HS-5 (cell line): ENCODE measurements around the gene CTTNBP2.

Experiments
- DNase-seq: peaks from one replicate; pipeline ENCODE4 v3.0.0-alpha.2; 2012; ENCODE audit warnings: low read depth

CTTNBP2 gene

DNA sequence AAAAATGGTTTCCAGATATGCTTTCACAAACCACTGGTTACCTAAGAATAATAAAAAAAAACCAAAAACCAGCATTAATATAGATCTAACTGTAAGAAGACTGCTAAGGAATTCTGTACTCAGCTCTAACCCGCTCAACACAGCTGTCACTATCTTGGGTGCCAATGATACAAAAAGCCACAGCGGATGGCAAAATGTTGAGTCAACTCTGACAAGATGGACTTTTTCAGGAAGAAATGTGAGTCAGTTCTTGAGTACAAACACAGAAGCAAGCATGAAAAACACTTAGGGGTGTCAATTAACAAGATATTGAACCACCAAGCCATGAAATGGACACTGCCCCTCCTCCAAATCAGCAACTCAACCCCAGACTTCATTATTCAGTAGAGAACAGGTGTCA is 55.0 kb downstream of the CTTNBP2 start:
- DNase-seq: no peak

DNA sequence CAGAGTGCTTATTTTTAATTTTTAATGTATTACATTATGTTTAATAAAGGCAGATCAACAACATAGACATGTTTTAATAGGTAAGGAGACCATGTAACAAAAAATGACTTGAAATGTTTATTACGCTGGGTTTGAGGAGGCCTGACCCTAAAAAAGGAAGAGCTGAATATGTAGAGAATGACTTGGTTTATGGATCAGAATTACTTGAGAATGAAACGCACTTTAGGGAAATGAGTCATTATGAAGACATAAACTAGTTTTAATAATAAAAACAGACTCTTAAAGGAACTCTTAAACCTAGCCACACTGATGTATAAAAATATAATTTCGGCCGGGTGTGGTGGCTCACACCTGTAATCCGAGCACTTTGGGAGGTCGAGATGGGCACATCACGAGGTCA is 56.5 kb downstream of the CTTNBP2 start:
- no peak for DNase-seq

- DNase-seq: no peak
These were observed 61.5 kb downstream of the CTTNBP2 start for GRCh38 chr7:117811696-117812095.

GRCh38 chr7:117810642-117811512 is 62.4 kb downstream of the CTTNBP2 start:
- DNase-seq: no peak

DNA sequence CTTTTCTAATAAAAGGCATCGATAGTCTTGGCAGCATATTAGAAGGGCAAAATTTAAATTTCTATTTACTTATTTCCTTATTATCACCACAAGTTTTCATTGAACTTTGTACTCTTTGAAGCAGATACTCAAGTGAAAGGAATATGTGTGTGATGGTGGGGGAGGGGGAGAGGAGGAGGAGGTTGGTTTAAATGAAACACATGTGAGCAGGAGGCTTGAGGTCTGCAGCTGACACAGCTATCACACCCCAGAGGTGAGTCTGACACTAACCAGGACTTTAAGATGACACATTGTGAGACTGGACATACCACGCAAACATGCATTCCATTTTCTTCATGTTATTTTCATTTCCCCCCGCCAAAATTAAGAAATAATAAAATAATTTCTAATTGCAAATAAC is 63.3 kb downstream of the CTTNBP2 start:
- no peak for DNase-seq

GRCh38 chr7:117808910-117809705 is 64.1 kb downstream of the CTTNBP2 start:
- DNase-seq: no peak

GRCh38 chr7:117808341-117808757 is 64.9 kb downstream of the CTTNBP2 start:
- no peak for DNase-seq

DNA sequence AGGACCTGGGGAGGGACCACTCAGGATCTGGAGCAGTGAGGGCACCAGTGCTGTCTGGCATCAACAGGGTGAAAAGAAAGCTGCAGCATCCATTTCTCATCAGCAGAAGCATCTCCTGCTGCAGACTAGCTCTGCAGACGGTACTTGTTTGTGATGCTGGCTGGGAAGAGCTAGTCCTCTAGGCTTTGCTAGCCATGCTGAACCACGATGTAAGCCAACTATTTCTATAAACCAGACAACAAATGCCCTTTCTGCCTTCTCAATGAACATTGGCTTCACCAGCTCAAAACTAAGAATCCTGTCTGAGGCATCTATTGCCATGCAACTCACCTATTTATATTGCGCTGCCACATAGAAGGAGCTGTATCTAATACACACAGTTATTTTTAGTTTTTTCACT is 65.6 kb downstream of the CTTNBP2 start:
- DNase-seq: no peak

- DNase-seq: no peak
These were observed 67.2 kb downstream of the CTTNBP2 start for GRCh38 chr7:117806011-117806410.

- DNase-seq: no peak
These were observed 68.0 kb downstream of the CTTNBP2 start for GRCh38 chr7:117805241-117805640.

GRCh38 chr7:117803476-117803875 is 69.8 kb downstream of the CTTNBP2 start:
- no peak for DNase-seq

DNA sequence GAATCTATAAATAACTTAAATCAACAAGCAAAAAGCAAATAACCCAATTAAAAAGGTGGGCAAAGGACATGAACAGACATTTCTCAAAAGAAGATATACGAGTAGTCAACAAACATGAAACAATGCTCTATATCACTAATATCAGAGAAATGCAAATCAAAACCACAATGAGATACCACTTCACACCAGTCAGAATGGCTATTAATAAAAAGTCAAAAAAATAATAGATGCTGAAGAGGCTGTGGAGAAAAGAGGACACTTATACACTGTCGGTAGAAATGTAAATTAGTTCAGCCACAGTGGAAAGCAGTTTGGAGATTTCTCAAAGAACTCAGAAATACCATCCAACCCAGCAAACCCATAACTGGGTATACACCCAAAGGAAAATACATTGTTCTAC is 70.6 kb downstream of the CTTNBP2 start:
- DNase-seq: no peak

DNA sequence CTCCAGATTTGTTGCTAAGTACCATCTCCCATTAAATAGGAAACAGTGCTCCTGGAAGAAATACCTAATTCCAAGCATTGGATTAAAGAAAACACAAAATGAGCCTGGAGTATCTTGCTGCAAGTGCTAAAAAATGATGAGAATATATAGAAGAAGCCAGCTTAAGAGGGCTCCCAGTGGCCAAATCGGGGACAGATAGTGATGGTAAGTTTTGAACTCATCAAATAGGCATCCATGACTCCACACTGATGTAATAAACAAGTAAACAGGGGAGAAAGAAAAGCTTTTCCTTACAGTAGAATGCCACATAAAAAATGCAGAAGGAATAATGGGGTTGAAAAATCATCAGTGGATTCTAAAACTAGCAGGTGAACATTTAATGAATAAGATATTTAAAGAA is 72.4 kb downstream of the CTTNBP2 start:
- no peak for DNase-seq

DNA sequence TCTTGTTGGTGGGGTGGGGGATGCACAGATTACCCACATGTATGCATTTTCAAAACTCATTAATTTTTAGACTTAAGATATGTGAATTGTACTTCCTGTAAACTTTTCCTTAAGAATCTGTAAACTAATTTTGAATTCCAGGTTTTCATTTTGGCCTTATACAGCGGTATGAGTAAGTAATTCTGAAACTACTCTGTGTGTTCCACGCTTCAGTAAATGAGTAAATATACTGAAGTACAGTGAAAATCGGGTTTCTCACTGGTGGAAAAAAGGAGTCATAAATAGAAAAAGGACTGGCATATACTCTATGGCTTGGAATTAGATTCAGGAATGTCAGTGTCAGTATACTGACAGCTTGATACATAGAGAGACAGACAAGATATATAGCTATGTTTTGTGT is 72.8 kb downstream of the CTTNBP2 start:
- no peak for DNase-seq

- no peak for DNase-seq
These were observed 76.4 kb downstream of the CTTNBP2 start for GRCh38 chr7:117796889-117797288.

DNA sequence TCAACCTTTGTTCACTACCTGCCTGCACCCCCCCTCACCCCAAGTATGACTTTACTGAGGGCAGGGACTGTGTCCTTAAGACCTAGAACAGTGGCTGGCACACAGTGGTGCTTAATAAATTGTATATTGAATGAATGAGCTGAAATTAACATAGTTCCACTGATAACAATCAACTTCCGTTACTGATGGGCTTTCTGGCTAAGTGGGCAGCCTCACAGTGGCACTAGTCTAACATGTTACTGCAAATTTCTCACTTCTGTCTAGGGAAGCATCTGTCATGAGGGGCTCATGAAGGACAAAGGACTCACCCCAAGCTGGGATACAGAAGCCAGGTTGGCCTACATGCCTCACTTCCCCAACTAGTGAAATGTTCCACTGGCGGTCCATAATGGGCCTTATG is 79.3 kb downstream of the CTTNBP2 start:
- DNase-seq: no peak

DNA sequence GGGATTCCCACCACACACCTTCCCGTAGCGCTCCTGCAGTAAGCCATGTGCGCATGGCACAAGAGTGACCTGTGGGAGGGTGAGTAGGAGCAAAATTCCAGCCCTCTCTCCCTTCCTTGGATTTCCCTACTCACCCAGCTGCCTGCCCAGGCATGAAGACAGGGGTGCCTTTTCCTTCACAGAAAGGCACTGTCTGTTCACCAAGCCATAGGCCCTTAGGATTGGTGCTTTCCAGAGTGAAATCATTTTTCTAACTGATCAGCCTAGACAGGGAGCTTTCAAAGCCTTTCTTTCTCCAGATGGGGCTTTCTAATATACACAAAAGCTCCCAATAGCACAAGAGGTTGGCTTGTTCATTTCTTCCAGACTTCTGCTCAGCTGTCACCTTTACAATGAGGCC is 79.7 kb downstream of the CTTNBP2 start:
- no peak for DNase-seq

GRCh38 chr7:117791877-117792780 is 81.1 kb downstream of the CTTNBP2 start:
- no peak for DNase-seq

- DNase-seq: no peak
These were observed 82.5 kb downstream of the CTTNBP2 start for GRCh38 chr7:117790731-117791130.

DNA sequence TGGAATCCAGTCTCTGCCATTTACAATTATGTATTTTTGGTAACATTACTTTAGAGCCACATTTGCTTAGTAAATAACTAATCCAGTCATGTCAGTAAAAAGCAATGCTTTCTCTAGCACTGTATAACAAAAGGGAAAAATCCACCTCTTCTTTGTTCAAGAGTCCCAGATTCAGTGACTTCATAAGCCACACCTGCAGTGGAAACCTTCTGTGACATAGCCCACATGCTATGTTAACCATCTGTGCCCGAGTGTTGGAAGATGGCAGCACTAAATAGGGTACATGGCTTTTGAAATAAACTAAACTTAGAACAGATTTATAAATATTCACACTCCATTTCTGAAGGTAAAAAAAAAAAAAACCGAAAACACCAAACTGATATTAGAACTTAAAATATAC is 83.0 kb downstream of the CTTNBP2 start:
- DNase-seq: no peak

DNA sequence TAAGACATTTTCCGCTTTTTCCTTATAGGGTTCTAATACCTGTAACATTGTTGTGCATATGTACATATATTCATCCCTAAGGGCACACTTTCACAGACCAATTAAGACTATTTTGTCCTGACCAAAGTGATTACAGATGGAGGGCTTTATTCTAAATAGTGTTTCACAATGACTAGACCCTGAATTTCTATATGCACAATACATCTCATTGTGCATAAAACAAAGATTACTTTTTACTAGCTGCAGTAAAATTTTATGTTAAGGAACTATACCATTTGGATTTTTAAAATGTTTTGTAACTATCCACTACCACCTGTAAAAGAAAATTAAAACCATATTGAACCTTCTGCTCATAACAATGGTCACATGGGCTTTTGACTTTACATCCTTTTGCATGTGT is 87.8 kb downstream of the CTTNBP2 start:
- no peak for DNase-seq

DNA sequence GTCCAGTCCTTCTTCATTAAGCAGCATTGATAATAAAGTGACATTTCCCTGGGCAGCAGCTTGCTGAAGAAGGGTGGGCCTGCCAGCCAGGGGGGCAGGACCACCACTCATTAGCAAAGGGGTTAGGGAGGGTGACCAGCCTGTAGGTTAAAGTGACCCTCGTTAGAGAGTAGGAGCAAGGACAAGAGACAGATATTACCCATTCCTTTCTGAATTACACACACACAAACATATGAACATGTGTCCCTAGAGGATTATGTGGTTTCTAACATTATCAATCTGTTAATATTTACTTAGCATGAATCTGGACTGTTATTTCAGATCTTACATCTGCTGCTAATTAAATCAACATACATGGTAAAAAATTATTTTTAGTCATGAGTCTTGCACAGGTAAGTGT is 88.9 kb downstream of the CTTNBP2 start:
- DNase-seq: no peak
